GM18502 (cell line): Measurements from ENCODE around the gene SLC1A1.
"Not testable (repeated sequence)": the region's sequence is repeated elsewhere in the genome, so short reads cannot be mapped to it uniquely, and the experiment has no call there.

Source experiments
- ATAC-seq: cut with Tn5 transposase; IDR thresholded peaks from one replicate; pipeline ENCODE4 v1.9.1; 2021; ENCODE audit warnings: mild to moderate bottlenecking; ENCODE audit not compliant: unreplicated experiment, poor library complexity

Gene SLC1A1

GRCh38 chr9:4603830-4604229 lies 113.6 kb downstream of the SLC1A1 start:
- ATAC-seq, result no peak

DNA sequence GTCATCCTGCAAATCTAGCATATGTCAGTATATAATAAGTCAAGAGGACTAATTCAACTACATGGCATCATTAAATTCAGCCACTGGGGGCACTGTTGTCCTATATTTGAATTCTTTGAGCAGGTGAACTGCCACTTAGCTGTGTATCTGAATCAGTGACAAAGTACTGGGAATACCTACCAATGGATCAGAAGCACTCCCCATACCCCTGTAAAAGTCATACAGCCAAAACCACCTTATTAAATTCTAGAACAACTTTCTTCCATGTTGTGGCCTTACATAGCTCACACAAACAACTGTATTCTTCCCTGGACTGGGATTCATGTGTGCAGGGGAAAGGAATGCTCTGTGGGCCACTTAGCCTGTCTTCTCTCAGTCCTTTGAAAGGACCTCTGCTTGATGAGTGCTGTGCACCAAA lies 114.4 kb downstream of the SLC1A1 start:
- ATAC-seq, result peak; percentile 83

- ATAC-seq, result not testable (repeated sequence)
Measured at GRCh38 chr9:4606033-4606432, 115.8 kb downstream of the SLC1A1 start.

GRCh38 chr9:4614627-4615026 lies 124.4 kb downstream of the SLC1A1 start:
- no peak for ATAC-seq

GRCh38 chr9:4615251-4615650 lies 125.0 kb downstream of the SLC1A1 start:
- no peak for ATAC-seq

DNA sequence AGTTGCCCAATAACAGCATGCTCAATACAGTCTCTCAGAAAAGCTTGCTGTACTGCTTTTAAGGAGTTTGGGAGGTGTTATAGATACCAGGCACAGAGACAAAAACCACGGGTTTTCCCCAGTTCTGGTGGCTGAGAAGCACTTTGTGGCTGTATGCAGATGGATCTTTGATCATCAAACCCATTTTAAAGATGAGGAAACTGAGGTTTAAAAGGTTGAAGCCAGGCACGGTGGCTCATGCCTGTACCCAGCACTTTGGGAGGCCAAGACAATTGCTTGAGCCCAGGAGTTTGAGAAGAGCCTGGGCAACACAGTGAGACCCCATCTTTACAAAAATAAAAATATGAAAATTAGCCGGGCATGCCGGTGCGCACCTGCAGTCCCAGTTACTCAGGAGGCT lies 125.5 kb downstream of the SLC1A1 start:
- no peak for ATAC-seq

DNA sequence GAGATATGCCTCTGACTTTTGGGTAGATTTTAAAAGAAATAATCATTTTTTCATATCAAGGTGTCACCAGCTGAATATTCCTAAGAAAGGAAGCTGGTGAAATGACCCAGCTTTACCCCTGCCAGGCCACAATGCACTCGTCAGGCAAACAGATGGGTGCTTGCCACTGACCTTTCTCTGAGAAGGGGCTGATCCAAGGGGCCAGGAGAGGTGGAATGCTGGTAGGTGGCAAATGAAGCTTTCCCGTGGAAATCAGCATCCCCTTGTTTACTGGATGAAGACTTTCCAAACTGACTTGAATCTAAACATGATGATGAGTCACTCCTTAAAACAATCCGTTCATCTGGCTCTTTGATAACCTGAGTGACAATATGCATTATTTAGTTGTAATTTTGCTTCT lies 127.5 kb downstream of the SLC1A1 start:
- ATAC-seq, result no peak

DNA sequence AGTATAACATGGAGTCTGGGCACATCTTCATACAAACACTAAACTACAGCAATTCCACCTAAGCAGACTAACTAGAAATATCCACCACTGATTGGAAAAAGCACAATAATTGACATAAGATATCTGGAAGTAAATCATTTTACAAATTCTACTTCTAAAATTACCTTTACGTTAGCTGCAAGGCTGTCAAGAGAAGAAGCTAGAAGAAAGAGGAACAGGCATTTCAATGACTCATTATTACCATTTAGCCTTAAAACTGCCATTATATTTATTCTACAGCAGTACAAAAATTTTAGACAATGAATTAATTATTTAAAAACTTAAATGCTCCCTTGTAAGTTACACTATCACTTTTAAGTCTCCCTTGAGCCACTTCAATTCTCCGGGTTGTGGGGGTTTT lies 128.4 kb downstream of the SLC1A1 start:
- no peak for ATAC-seq

DNA sequence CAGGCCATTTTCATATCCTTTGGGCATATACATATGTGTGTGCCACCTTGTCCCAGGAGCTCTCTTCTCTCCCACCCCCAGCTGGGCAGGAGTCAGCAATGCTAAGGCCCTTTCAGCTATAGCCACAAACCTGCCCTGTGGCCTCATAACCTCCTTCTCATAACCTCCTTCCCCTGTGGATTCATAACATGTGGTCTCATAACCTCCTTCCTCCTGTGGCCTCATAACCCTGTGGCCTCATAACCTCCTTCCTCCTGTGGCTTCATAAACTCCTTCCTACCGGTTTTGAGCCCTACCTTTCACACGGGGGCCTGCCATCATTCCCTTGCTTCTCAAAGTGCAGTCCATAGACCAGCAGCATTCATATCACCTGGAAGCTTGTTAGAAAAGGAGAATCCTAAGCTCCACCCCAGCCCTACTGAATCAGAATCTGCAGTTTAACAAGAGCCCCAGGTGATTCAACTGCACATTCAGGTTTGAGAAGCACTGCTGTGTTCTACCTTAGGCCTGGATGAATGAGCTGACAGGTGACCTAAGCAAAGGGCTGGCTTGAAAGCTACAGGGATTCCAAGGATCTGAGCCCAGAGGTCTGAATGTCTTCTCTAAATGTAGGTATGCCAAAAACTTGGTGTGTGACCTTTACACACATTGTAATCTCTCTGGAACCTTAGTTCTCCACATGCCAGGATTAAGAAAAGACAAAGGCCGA lies 129.9 kb downstream of the SLC1A1 start:
- no peak for ATAC-seq

DNA sequence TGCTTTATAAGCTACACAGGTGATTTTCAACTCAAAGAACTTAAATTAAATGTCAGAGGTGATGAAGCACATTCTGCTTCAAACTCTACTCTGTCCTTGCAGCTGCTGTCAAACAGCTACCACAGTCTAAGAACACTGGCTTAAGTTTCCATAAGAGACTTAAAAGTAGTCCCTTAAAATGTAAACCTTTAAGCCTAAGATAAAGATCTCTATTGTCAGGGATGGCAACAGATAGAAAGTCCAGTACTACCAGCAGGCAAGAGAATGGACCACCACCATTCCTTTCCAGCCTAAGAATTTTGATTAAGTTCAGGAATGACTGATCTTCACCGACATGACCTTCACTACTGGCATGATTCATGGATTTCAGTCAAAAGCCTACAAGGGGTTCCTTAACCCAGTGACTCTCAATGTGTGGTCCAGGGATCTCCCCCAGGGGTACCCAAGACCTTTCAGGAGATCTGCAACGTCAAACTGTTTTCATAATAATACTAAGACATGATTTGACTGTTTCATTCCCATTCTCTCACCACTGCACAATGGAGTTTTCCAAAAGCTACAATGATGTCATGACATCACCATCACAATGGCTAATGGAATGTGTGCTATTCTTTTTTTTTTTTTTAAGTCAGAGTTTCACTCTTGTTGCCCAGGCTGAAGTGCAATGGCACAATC lies 130.8 kb downstream of the SLC1A1 start:
- no peak for ATAC-seq

DNA sequence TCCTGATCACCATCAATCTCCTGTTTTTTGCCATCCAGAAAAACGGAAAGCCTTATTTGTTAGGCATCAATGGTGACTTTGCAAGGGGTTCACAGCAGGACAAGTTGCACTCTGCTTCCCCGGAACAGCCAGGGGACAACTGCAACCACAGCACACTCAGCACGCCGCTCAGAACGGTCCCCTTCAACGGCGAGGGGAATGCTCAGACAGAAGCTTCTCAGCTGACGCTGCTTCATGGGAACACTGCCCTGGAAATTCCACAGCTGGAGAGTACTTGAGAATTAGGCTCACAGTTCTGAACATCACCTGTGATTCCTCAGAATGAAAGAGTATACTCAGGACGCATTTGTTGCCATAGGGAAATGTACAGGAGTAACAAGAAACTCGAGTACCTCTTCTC lies 131.7 kb downstream of the SLC1A1 start:
- ATAC-seq, result no peak

GRCh38 chr9:4630836-4631235 lies 140.6 kb downstream of the SLC1A1 start:
- no peak for ATAC-seq
